Pancreas (tissue), 10 donors: ENCODE data around the gene EPHA8. TPM values are rescaled to one million over a fixed set of nuclear protein-coding genes. Genes with fewer than 3 reads are reported as not detected.

ENCODE experiments used
- ATAC-seq, 4 donors: fragments of 200-7000 bp; cut with Tn5 transposase; one replicate each; pipeline versions ENCODE4 v1.8.0 to v1.9.1; 2020; ENCODE audit warnings: mild to moderate bottlenecking in 4 of 4, moderate library complexity in 4 of 4
- DNase-seq, 6 donors: peaks; one replicate each; pipeline ENCODE4 v3.0.0-alpha.2; 2020
- FAIRE-seq: peaks from 2 replicates; lab custom pipeline; 2012; peaks lifted over from hg19 to GRCh38; lab: Jason Lieb, UNC
- H3K27ac ChIP-seq, 4 donors: fragments of 200-600 bp; sonication (generic); 1 replicate in 3 of 4; 2 replicates in 1 of 4; pipeline versions ENCODE4 v1.5.0 to v1.8.0; 2020
- H3K27me3 ChIP-seq, 4 donors: fragments of 200-600 bp; one replicate each; pipeline ENCODE4 v1.8.0; 2021
- H3K36me3 ChIP-seq, 3 donors: fragments of 200-600 bp; sonication (generic) in 1 of 3; one replicate each; pipeline versions ENCODE4 v1.5.0 to v1.8.0; 2020 to 2021
- H3K4me1 ChIP-seq, 3 donors: fragments of 200-600 bp; one replicate each; pipeline ENCODE4 v1.8.0; 2021
- H3K4me3 ChIP-seq, 4 donors: fragments of 200-600 bp; sonication (generic) in 2 of 4; one replicate each; pipeline versions ENCODE4 v1.5.0 to v1.8.0; 2020 to 2021
- H3K9me3 ChIP-seq, 4 donors: fragments of 200-600 bp; one replicate each; pipeline ENCODE4 v1.8.0; 2021
- WGBS, 2 donors: extraction: QIAGEN DNeasy Blood & Tissue Kit; methylation state at CpG; one replicate each; pipeline ENCODE4 v1.1.7; 2013; 5-methylcytosine and 5-hydroxymethylcytosine counted together
- intact Hi-C, 3 donors: fragments of 100-400 bp; cut with DNase I; formaldehyde crosslinking; loops; one replicate each; pipeline versions ENCODE4 v1.11.1 to v1.14.2; 2022
- polyA plus RNA-seq, 2 donors: library from polyadenylated mRNA; stranded (reverse); fragments of 200-250 nt; gene quantifications; one replicate each; pipeline ENCODE4 v1.2.3, GENCODE V29; 2013
- total RNA-seq, 6 donors: library from RNA; stranded (reverse); fragmentation: NEBNext Ultra II Directional in 4 of 6; extraction: Animal tissue kit (Norgen Biotek cat#: 25700) in 4 of 6; gene quantifications; one replicate each; pipeline versions ENCODE4 v1.2.1 to v1.2.4, GENCODE V29; 2021 to 2023
- TF ChIP-seq, protein P1 (sequence below), 4 donors: fragments of 200-600 bp; sonication (generic) in 3 of 4; IDR thresholded peaks; one replicate each; pipeline versions ENCODE4 v1.5.0 to v1.8.0; 2021; ENCODE audit warnings: antibody characterized with exemption in 4 of 4
- donor health status: healthy with polysubstance abuse.
- donor health status: DM: no; HTN: no; CAD: no; lungs with moderate emphysema.
- donor health status: DM: no; HTN: no; CAD: no.
- donor health status: control.
- donor health status: control.
- donor health status: Bipolar disorder and iron deficiency.
- donor health status: DM: yes; HTN: yes; CAD: no.
- donor health status: DM: no; HTN: no; CAD: no.
- donor health status: DM: no; HTN: no; CAD: no.
- donor health status: DM: yes; HTN: yes; CAD: no.

EPHA8 gene
- total and polyA plus RNA-seq, 8 donors = 0.57 to 8.1 (median 1.2) TPM

DNA sequence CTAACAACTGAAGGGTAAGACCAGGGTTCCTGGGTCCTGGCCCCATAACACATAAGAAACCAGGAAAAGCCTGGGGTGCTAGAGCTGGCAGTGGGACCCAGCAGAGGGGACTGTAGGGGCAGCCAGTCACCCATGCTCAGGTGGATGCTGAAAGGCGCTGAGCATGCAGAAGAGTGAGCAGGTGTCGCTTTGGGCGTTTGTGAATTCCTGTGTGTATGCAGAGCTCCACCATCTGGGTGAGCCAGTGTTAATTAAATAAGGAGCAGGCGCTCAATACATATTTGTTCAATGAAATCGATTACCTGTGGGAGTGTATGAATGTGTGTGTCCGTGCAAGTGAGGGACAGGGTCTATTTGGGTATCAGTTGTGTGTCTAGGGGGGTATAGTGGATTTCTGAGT lies 73.6 kb downstream of the EPHA8 start:
- no peaks in the 10 kb centered on the region for H3K9me3 ChIP-seq
- ATAC-seq (peak; percentile 37 to 68 (median 55)), FAIRE-seq (no peak), DNase-seq (peak in 2 of 6 donors; percentile 18 to 29)
- intact Hi-C loops = loop anchor here in 1 of 3 donors (10.0 kb wide), 1 partner anchor 102 kb away; no protein-coding TSS in a partner anchor
- no peak overlapping the region for H3K27ac ChIP-seq
- no peaks in the 10 kb centered on the region for H3K27me3 ChIP-seq
- TF ChIP-seq, protein P1, sequence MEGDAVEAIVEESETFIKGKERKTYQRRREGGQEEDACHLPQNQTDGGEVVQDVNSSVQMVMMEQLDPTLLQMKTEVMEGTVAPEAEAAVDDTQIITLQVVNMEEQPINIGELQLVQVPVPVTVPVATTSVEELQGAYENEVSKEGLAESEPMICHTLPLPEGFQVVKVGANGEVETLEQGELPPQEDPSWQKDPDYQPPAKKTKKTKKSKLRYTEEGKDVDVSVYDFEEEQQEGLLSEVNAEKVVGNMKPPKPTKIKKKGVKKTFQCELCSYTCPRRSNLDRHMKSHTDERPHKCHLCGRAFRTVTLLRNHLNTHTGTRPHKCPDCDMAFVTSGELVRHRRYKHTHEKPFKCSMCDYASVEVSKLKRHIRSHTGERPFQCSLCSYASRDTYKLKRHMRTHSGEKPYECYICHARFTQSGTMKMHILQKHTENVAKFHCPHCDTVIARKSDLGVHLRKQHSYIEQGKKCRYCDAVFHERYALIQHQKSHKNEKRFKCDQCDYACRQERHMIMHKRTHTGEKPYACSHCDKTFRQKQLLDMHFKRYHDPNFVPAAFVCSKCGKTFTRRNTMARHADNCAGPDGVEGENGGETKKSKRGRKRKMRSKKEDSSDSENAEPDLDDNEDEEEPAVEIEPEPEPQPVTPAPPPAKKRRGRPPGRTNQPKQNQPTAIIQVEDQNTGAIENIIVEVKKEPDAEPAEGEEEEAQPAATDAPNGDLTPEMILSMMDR (IDR thresholded peaks at IDR 0.05) = no peak
- H3K4me3 ChIP-seq = peak overlapping the region in 1 of 4 donors; percentile 19
- H3K4me1 ChIP-seq = peaks cover 0 to 3% (median 0%) of the 10 kb centered on the region in 3 donors
- 17 to 22% methylated on average over 6 of the region's 6 CpGs for WGBS, 2 donors
- H3K36me3 ChIP-seq = no peaks in the 10 kb centered on the region

DNA sequence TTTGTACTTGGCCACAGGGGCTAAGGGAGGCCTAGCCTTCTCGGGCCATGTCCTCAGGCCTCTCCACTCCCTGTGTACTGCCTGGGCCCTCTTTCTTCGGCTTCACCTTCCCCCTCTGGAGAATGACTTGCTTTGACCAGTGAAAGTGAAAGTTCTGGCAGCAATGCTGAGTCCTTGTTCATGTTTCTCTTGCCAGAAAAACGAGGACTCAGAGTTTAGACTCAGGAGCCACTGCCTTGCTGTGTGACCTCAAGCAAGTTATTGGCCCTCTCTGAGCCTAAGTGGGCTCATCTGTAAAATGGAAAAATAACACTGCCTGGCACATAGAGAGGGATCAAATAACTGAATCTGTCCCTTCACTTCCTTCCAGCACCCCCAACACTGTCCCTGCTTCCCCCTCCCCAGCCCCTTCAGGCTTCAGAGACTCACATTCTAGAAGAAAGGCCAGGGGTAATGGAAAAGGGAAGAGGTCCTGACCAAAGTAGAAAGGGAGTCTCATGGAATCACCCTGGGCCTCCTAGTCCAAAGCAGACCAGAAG lies 74.7 kb downstream of the EPHA8 start:
- TF ChIP-seq, protein P1 (IDR thresholded peaks at IDR 0.05) = no peak
- ATAC-seq (no peak), DNase-seq (no peak), FAIRE-seq (no peak)
- H3K27me3 ChIP-seq = no peaks in the 10 kb centered on the region
- no peaks in the 10 kb centered on the region for H3K9me3 ChIP-seq
- H3K36me3 ChIP-seq = no peaks in the 10 kb centered on the region
- WGBS, 2 donors = 55 to 58% methylated on average over 3 of the region's 3 CpGs
- H3K4me1 ChIP-seq = peaks cover 0 to 4% (median 0%) of the 10 kb centered on the region in 3 donors
- no peak overlapping the region for H3K27ac ChIP-seq
- intact Hi-C loops = loop anchor here in 1 of 3 donors (10.0 kb wide), 1 partner anchor 103 kb away; no protein-coding TSS in a partner anchor
- peak overlapping the region in 1 of 4 donors; percentile 19 for H3K4me3 ChIP-seq

DNA sequence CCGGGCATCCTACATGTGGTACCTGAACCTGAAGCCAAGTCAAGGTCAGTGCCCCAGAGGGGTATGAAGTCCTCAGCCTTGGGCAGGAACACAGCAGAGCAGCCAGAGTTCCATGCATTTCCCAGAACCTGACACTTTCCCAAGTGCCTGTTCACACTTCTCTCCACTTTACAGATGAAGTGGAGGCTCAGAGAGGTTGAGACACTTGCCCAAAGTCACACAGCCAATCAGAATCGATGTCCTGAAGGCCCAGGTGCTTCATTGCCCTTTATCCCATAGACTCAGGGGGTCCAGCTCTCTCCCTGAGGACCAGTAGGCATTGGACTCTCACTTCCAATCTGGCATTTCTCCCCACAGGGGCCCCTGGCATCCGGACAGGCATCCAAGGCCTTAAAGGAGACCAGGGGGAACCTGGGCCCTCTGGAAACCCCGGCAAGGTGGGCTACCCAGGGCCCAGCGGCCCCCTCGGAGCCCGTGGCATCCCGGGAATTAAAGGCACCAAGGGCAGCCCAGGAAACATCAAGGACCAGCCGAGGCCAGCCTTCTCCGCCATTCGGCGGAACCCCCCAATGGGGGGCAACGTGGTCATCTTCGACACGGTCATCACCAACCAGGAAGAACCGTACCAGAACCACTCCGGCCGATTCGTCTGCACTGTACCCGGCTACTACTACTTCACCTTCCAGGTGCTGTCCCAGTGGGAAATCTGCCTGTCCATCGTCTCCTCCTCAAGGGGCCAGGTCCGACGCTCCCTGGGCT lies 75.4 kb downstream of the EPHA8 start:
- Histone ChIP-seq H3K27ac (no peak overlapping the region), H3K4me3 (no peak overlapping the region), H3K9me3 (no peaks in the 10 kb centered on the region), H3K27me3 (no peaks in the 10 kb centered on the region), H3K4me1 (peaks cover 0 to 4% (median 0%) of the 10 kb centered on the region in 3 donors), H3K36me3 (no peaks in the 10 kb centered on the region)
- FAIRE-seq = no peak
- intact Hi-C loops = loop anchor here in 1 of 3 donors (10.0 kb wide), 1 partner anchor 104 kb away; no protein-coding TSS in a partner anchor
- ATAC-seq = no peak
- 83 to 84% methylated on average over 23 of the region's 23 CpGs for WGBS, 2 donors
- DNase-seq = no peak
- TF ChIP-seq, protein P1 (IDR thresholded peaks at IDR 0.05) = no peak

DNA sequence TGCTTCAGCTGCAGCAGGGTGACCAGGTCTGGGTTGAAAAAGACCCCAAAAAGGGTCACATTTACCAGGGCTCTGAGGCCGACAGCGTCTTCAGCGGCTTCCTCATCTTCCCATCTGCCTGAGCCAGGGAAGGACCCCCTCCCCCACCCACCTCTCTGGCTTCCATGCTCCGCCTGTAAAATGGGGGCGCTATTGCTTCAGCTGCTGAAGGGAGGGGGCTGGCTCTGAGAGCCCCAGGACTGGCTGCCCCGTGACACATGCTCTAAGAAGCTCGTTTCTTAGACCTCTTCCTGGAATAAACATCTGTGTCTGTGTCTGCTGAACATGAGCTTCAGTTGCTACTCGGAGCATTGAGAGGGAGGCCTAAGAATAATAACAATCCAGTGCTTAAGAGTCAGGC lies 76.0 kb downstream of the EPHA8 start:
- H3K36me3 ChIP-seq = no peaks in the 10 kb centered on the region
- WGBS, 2 donors = 72 to 81% methylated on average over 8 of the region's 8 CpGs
- FAIRE-seq (no peak), ATAC-seq (no peak), DNase-seq (no peak)
- no peaks in the 10 kb centered on the region for H3K27me3 ChIP-seq
- H3K9me3 ChIP-seq = no peaks in the 10 kb centered on the region
- no peak overlapping the region for H3K27ac ChIP-seq
- peaks cover 0 to 4% (median 0%) of the 10 kb centered on the region in 3 donors for H3K4me1 ChIP-seq
- intact Hi-C loops = loop anchor here in 1 of 3 donors (10.0 kb wide), 1 partner anchor 104 kb away; no protein-coding TSS in a partner anchor
- TF ChIP-seq, protein P1 (IDR thresholded peaks at IDR 0.05) = no peak
- H3K4me3 ChIP-seq = no peak overlapping the region
